ENCODE data around the gene RAB13. TPM values are rescaled to one million over a fixed set of nuclear protein-coding genes. Genes with fewer than 3 reads are reported as not detected.

RAB13 gene
- total and polyA plus RNA-seq, 2 of the 13 experiments (the other 11 are each of a cell fraction or from before 2014, with no cell fraction given) = 15.9 to 24.7 TPM

DNA sequence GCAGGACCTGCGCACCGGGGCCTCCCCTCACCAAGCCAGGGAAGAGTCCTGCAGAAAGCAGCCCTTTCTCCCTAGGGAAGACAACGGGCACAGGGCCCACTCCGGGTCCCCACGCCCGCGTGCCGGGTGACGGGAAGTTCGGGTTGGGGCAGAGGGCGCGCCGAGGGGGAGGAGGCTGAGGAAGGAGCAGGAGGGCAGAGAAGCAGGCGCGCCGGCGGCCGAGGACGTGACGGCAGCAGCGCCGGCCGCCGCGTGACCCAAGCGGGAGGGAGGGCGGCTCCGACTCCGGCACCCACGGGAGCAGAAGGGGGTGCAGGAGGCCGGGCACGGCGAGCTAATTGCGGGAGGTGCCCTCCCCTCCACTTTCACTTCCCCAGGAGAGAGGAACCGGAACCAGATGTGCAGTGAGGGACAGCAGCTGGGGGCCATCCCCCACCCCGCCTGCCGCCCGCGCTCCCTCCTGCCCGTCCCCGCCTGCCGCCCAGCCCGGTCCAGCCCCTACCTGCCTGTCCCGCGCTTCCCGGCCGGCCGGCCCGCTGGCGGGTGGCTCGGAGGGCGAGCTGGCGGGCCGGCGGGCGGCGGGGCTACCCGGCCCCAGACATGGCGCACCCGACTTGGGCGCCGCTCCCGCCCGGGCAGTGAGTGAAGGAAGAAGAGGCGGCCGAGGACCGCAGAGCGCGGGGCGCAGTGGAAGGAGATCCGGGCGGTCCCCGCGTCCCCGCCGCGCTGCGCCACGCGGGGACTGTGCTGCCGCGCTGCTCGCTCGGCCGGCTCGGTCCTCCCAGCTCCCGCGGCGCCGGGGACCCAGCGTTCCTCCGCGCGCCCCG lies 40.1 kb downstream of the RAB13 start (continued):
- TF ChIP-seq, protein P1, sequence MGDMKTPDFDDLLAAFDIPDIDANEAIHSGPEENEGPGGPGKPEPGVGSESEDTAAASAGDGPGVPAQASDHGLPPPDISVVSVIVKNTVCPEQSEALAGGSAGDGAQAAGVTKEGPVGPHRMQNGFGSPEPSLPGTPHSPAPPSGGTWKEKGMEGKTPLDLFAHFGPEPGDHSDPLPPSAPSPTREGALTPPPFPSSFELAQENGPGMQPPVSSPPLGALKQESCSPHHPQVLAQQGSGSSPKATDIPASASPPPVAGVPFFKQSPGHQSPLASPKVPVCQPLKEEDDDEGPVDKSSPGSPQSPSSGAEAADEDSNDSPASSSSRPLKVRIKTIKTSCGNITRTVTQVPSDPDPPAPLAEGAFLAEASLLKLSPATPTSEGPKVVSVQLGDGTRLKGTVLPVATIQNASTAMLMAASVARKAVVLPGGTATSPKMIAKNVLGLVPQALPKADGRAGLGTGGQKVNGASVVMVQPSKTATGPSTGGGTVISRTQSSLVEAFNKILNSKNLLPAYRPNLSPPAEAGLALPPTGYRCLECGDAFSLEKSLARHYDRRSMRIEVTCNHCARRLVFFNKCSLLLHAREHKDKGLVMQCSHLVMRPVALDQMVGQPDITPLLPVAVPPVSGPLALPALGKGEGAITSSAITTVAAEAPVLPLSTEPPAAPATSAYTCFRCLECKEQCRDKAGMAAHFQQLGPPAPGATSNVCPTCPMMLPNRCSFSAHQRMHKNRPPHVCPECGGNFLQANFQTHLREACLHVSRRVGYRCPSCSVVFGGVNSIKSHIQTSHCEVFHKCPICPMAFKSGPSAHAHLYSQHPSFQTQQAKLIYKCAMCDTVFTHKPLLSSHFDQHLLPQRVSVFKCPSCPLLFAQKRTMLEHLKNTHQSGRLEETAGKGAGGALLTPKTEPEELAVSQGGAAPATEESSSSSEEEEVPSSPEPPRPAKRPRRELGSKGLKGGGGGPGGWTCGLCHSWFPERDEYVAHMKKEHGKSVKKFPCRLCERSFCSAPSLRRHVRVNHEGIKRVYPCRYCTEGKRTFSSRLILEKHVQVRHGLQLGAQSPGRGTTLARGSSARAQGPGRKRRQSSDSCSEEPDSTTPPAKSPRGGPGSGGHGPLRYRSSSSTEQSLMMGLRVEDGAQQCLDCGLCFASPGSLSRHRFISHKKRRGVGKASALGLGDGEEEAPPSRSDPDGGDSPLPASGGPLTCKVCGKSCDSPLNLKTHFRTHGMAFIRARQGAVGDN (CRISPR knock-in tag; IDR thresholded peaks at IDR 0.05) = peak; percentile 76
- TF ChIP-seq, protein P2, sequence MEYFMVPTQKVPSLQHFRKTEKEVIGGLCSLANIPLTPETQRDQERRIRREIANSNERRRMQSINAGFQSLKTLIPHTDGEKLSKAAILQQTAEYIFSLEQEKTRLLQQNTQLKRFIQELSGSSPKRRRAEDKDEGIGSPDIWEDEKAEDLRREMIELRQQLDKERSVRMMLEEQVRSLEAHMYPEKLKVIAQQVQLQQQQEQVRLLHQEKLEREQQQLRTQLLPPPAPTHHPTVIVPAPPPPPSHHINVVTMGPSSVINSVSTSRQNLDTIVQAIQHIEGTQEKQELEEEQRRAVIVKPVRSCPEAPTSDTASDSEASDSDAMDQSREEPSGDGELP (IDR thresholded peaks at IDR 0.05; ENCODE audit: borderline replicate concordance, low read depth) = peak; percentile 67; the same call in 1 of the 2 replicates
- TF ChIP-seq BRD4 (CRISPR knock-in tag; IDR thresholded peaks at IDR 0.05) (peak; percentile 23; the same call in 1 of the 2 replicates), TOPORS (CRISPR knock-in tag; IDR thresholded peaks at IDR 0.05) (0 out of 2 replicates have a peak, but pooled peaks have one; percentile 15), ERF (CRISPR knock-in tag; IDR thresholded peaks at IDR 0.05) (peak; percentile 17; the same call in 1 of the 2 replicates), TBX2 (CRISPR knock-in tag; IDR thresholded peaks at IDR 0.05; ENCODE audit: borderline replicate concordance) (peak; percentile 65; the same call in 1 of the 2 replicates), CCDC6 (CRISPR knock-in tag; IDR thresholded peaks at IDR 0.05) (peak; percentile 26; the same call in 1 of the 2 replicates), ZNF17 (CRISPR knock-in tag; IDR thresholded peaks at IDR 0.05) (no peak), SPEN (CRISPR knock-in tag; IDR thresholded peaks at IDR 0.05; ENCODE audit: low read depth) (0 out of 2 replicates have a peak, but pooled peaks have one; percentile 15), SAP130 (CRISPR knock-in tag; IDR thresholded peaks at IDR 0.05; ENCODE audit: low read depth) (peak; percentile 59), RFX1 (IDR thresholded peaks at IDR 0.05) (no peak), CBX1 (IDR thresholded peaks at IDR 0.05; ENCODE audit: low read depth) (no peak), KDM2A (CRISPR knock-in tag; IDR thresholded peaks at IDR 0.05; ENCODE audit: borderline replicate concordance, low read depth) (peak; percentile 74; the same call in 1 of the 2 replicates), ZNF780A (CRISPR knock-in tag; IDR thresholded peaks at IDR 0.05) (peak; percentile 62; the same call in 1 of the 2 replicates), ZNF510 (CRISPR knock-in tag; IDR thresholded peaks at IDR 0.05; ENCODE audit: low read depth) (no peak), ZNF30 (CRISPR knock-in tag; IDR thresholded peaks at IDR 0.05) (no peak)
- TF ChIP-seq, protein P3, sequence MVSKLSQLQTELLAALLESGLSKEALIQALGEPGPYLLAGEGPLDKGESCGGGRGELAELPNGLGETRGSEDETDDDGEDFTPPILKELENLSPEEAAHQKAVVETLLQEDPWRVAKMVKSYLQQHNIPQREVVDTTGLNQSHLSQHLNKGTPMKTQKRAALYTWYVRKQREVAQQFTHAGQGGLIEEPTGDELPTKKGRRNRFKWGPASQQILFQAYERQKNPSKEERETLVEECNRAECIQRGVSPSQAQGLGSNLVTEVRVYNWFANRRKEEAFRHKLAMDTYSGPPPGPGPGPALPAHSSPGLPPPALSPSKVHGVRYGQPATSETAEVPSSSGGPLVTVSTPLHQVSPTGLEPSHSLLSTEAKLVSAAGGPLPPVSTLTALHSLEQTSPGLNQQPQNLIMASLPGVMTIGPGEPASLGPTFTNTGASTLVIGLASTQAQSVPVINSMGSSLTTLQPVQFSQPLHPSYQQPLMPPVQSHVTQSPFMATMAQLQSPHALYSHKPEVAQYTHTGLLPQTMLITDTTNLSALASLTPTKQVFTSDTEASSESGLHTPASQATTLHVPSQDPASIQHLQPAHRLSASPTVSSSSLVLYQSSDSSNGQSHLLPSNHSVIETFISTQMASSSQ (IDR thresholded peaks at IDR 0.05; ENCODE audit: low read depth) = no peak
- TF ChIP-seq, protein P3 (CRISPR knock-in tag; IDR thresholded peaks at IDR 0.05; ENCODE audit: borderline replicate concordance) = peak; percentile 17; the same call in 1 of the 2 replicates
- TF ChIP-seq, protein P4, sequence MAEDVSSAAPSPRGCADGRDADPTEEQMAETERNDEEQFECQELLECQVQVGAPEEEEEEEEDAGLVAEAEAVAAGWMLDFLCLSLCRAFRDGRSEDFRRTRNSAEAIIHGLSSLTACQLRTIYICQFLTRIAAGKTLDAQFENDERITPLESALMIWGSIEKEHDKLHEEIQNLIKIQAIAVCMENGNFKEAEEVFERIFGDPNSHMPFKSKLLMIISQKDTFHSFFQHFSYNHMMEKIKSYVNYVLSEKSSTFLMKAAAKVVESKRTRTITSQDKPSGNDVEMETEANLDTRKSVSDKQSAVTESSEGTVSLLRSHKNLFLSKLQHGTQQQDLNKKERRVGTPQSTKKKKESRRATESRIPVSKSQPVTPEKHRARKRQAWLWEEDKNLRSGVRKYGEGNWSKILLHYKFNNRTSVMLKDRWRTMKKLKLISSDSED (CRISPR knock-in tag; IDR thresholded peaks at IDR 0.05) = 0 out of 2 replicates have a peak, but pooled peaks have one; percentile 75
